GM12801 (cell line): ENCODE data around the gene HINT3.

Source experiments
- CTCF ChIP-seq: IDR thresholded peaks from one replicate; pipeline ENCODE4 v1.5.1; 2011; ENCODE audit warnings: control low read depth; ENCODE audit not compliant: insufficient read length; ENCODE audit errors: extremely low read depth

The HINT3 gene

GRCh38 chr6:125974214-125974866 lies 17.8 kb downstream of the HINT3 start:
- TF ChIP-seq CTCF = no peak

- TF ChIP-seq CTCF = no peak
These were observed 22.5 kb downstream of the HINT3 start for GRCh38 chr6:125979101-125979500.

- no peak for TF ChIP-seq CTCF
These were observed 25.1 kb downstream of the HINT3 start for GRCh38 chr6:125981571-125982185.

- TF ChIP-seq CTCF = no peak
These were observed 26.8 kb downstream of the HINT3 start for GRCh38 chr6:125983246-125983945.

- TF ChIP-seq CTCF = no peak
These were observed 27.7 kb downstream of the HINT3 start for GRCh38 chr6:125984311-125984710.

GRCh38 chr6:125985522-125985921 lies 29.0 kb downstream of the HINT3 start:
- no peak for TF ChIP-seq CTCF

- no peak for TF ChIP-seq CTCF
These were observed 29.4 kb downstream of the HINT3 start for GRCh38 chr6:125985979-125986300.
